Hepatocyte (in vitro differentiated cells): ENCODE measurements around the gene KIF1C. TPM values are rescaled to one million over a fixed set of nuclear protein-coding genes. Genes with fewer than 3 reads are reported as not detected.

Source experiments
- DNase-seq: peaks from one replicate; pipeline ENCODE4 v3.0.0-alpha.2; 2016; ENCODE audit warnings: low spot score
- H2AFZ ChIP-seq: fragments of 200-600 bp; sonication (generic); 2 replicates; pipeline ENCODE4 v1.6.0; 2016; ENCODE audit warnings: antibody characterized with exemption, mild to moderate bottlenecking
- H3K27ac ChIP-seq: fragments of 200-600 bp; sonication (generic); 2 replicates; pipeline ENCODE4 v1.5.1; 2016; ENCODE audit warnings: mild to moderate bottlenecking
- H3K27me3 ChIP-seq: fragments of 200-600 bp; sonication (generic); 2 replicates; pipeline ENCODE4 v1.6.1; 2016
- H3K36me3 ChIP-seq: fragments of 200-600 bp; sonication (generic); replicated peaks from 2 replicates; pipeline ENCODE4 v1.5.1; 2016; ENCODE audit warnings: low read depth; ENCODE audit not compliant: insufficient read depth
- H3K4me1 ChIP-seq: fragments of 200-600 bp; sonication (generic); 2 replicates; pipeline ENCODE4 v1.5.1; 2016; ENCODE audit warnings: mild to moderate bottlenecking, moderate library complexity; ENCODE audit not compliant: insufficient read depth
- H3K4me2 ChIP-seq: fragments of 200-600 bp; sonication (generic); 2 replicates; pipeline ENCODE4 v1.6.0; 2016
- H3K4me3 ChIP-seq: fragments of 200-600 bp; sonication (generic); 2 replicates; pipeline ENCODE4 v1.5.1; 2016; ENCODE audit warnings: mild to moderate bottlenecking
- H3K79me2 ChIP-seq: fragments of 200-600 bp; sonication (generic); 2 replicates; pipeline ENCODE4 v1.6.0; 2017; ENCODE audit warnings: mild to moderate bottlenecking
- H3K9me2 ChIP-seq: fragments of 200-600 bp; sonication (generic); replicated peaks from 2 replicates; pipeline ENCODE4 v1.6.0; 2017; ENCODE audit warnings: mild to moderate bottlenecking; ENCODE audit not compliant: insufficient read depth
- H3K9me3 ChIP-seq: fragments of 200-600 bp; sonication (generic); 2 replicates; pipeline ENCODE4 v1.5.1; 2016; ENCODE audit warnings: low read depth, mild to moderate bottlenecking
- H4K20me1 ChIP-seq: fragments of 200-600 bp; sonication (generic); 2 replicates; pipeline ENCODE4 v1.6.0; 2016; ENCODE audit warnings: mild to moderate bottlenecking; ENCODE audit not compliant: insufficient read depth, poor library complexity, severe bottlenecking
- EZH2 ChIP-seq: fragments of 200-600 bp; sonication (generic); IDR thresholded peaks from 2 replicates; pipeline ENCODE4 v1.6.1; 2016; ENCODE audit warnings: antibody characterized with exemption, mild to moderate bottlenecking, borderline replicate concordance
- EZH2phosphoT487 ChIP-seq: fragments of 200-600 bp; sonication (generic); IDR thresholded peaks from one replicate; pipeline ENCODE4 v1.6.1; 2018; ENCODE audit warnings: antibody characterized with exemption, mild to moderate bottlenecking, low read depth, moderate library complexity; ENCODE audit not compliant: unreplicated experiment, severe bottlenecking
- WGBS: methylation state at CpG from one replicate; pipeline ENCODE4 v1.1.6; 2016; ENCODE audit warnings: low lambda C conversion rate; ENCODE audit errors: missing lambda C conversion rate; 5-methylcytosine and 5-hydroxymethylcytosine counted together
- polyA plus RNA-seq: library from polyadenylated mRNA; unstranded; fragments of >200 nt; fragmentation: Nextera tagmentation; extraction: Ambion mirVana; gene quantifications from 2 replicates; pipeline ENCODE4 v1.2.1, GENCODE V29; 2016
- total RNA-seq: library from RNA; depleted of rRNA; stranded (reverse); fragments of >200 nt; gene quantifications from 2 replicates; pipeline ENCODE4 v1.2.3, GENCODE V29; 2014
- TF ChIP-seq, protein P1 (sequence below): fragments of 200-600 bp; sonication (generic); IDR thresholded peaks from 2 replicates; pipeline ENCODE4 v1.5.1; 2016; ENCODE audit warnings: antibody characterized with exemption, mild to moderate bottlenecking; ENCODE audit not compliant: poor library complexity

KIF1C gene
- 51.3 and 59.4 TPM in 2 replicates for total RNA-seq
- polyA plus RNA-seq: 65.2 and 75.9 TPM in 2 replicates

DNA sequence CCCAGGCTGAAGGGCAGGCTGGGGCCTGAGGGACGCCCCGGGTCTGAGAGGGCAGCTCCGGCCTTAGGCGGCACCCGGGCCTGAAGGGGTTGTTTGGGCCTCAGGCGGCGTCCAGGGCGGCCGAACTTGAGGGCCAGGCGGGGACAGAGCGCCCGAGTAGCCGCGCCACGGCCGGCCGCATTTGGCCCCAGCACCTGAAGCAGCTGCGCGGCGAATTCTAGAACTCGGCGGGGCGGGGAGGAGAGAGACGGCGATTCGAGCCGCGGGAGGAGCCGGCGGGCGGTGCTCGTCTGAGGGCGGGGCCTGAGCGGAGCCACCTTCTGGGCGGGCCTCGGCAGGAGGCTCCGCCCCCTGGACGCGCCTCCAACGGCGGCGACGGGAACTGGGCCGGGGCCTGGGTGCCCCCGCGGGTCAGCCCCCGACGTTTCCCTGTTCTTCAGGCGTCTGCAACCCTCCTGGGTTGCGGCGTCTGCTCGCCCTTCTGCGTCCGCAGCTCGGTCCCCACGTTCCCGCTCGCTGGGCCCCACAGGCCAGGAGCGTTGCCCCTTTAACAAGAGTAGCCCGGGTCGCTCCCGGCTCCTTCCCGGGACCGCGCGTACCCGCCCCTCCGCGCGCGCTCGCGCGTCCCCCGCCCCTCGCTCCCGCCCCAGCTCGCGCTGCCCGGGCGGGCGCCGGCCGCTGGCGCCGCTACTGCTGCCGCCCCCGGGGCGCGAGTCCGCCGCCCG, at the start of gene KIF1C, which contains the start of gene INCA1:
TSS of gene KIF1C (plus strand) at position 649 of the 725 bp plus-strand sequence. CDS start 2,297 bp downstream, outside the sequence.
TSS of gene INCA1 (minus strand) at position 221 of the 725 bp plus-strand sequence. CDS start 3,085 bp downstream, outside the sequence.
- peak within 1 kb of the TSS; percentile 87 for H3K27ac ChIP-seq
- WGBS: 0% methylated on average over 24 of the region's 93 CpGs
- H3K79me2 ChIP-seq: peaks cover 28% of the 10 kb centered on the region
- H3K4me1 ChIP-seq: peaks cover 18% of the 10 kb centered on the region
- peaks cover 12% of the 10 kb centered on the region for H4K20me1 ChIP-seq
- no peaks in the 10 kb centered on the region for H3K9me2 ChIP-seq
- peak within 1 kb of the TSS; percentile 72 for H2AFZ ChIP-seq
- no peaks in the 10 kb centered on the region for H3K27me3 ChIP-seq
- DNase-seq: peak; percentile 98
- no peaks in the 10 kb centered on the region for H3K36me3 ChIP-seq
- H3K4me2 ChIP-seq: peak within 1 kb of the TSS; percentile 94
- TF ChIP-seq EZH2phosphoT487: no peak
- TF ChIP-seq EZH2: no peak
- TF ChIP-seq, protein P1, sequence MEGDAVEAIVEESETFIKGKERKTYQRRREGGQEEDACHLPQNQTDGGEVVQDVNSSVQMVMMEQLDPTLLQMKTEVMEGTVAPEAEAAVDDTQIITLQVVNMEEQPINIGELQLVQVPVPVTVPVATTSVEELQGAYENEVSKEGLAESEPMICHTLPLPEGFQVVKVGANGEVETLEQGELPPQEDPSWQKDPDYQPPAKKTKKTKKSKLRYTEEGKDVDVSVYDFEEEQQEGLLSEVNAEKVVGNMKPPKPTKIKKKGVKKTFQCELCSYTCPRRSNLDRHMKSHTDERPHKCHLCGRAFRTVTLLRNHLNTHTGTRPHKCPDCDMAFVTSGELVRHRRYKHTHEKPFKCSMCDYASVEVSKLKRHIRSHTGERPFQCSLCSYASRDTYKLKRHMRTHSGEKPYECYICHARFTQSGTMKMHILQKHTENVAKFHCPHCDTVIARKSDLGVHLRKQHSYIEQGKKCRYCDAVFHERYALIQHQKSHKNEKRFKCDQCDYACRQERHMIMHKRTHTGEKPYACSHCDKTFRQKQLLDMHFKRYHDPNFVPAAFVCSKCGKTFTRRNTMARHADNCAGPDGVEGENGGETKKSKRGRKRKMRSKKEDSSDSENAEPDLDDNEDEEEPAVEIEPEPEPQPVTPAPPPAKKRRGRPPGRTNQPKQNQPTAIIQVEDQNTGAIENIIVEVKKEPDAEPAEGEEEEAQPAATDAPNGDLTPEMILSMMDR: no peak
- H3K9me3 ChIP-seq: no peaks in the 10 kb centered on the region
- H3K4me3 ChIP-seq: peak within 1 kb of the TSS; percentile 98

DNA sequence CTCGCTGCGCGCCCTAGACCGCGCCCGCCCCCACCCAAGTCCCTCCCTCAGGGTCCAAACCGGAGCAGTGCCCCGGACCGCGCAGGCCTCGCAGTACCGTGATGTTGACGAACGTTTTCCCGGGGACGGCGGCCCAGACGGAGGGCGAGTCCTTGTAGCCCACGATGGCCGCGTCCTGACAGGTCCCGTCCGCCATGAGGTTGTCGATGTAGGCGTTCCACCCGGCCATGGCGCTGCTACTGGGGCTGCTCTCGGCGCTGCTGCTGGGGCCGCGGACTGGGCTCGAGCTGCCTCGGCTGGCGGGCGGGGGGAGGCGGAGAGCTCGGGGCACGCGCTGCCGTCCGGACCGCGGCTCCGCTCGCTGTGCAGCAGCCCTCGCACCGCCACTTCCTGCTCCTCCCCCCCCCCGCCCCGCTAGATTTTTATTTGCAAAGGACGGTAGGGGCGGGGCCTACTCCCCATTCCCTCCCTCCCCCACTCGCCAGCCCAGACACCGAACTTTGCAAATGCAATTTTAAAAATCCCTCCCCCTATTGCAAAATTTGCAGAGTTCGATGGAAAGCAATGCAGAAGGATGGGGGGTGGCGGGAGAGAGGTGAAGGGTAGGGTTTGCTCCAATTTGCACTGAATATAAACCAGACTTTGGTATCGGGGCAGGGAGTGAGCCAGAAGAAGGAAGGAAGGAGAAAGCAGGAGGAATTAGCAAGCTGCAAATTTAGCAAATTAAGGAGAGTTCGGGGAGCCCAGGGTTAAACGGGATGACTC, 49.4 kb upstream of the KIF1C start, which contains the start of gene PFN1:
TSS of gene PFN1 (minus strand) at position 365 of the 765 bp plus-strand sequence. CDS start at position 229, 136 bp downstream.
- H3K4me3 ChIP-seq: peak within 1 kb of the TSS; percentile 91
- H3K27me3 ChIP-seq: no peaks in the 10 kb centered on the region
- H3K9me3 ChIP-seq: no peaks in the 10 kb centered on the region
- H3K4me1 ChIP-seq: peaks cover 31% of the 10 kb centered on the region
- H3K27ac ChIP-seq: peak within 1 kb of the TSS; percentile 100
- peaks cover 21% of the 10 kb centered on the region for H4K20me1 ChIP-seq
- H2AFZ ChIP-seq: peak within 1 kb of the TSS; percentile 72
- 1% methylated on average over 40 of the region's 59 CpGs for WGBS
- H3K79me2 ChIP-seq: peaks cover 47% of the 10 kb centered on the region
- H3K4me2 ChIP-seq: peak within 1 kb of the TSS; percentile 86
- DNase-seq: peak; percentile 94
- H3K36me3 ChIP-seq: no peaks in the 10 kb centered on the region
- no peak for TF ChIP-seq EZH2
- no peak for TF ChIP-seq EZH2phosphoT487
- TF ChIP-seq, protein P1: no peak
- H3K9me2 ChIP-seq: no peaks in the 10 kb centered on the region

DNA sequence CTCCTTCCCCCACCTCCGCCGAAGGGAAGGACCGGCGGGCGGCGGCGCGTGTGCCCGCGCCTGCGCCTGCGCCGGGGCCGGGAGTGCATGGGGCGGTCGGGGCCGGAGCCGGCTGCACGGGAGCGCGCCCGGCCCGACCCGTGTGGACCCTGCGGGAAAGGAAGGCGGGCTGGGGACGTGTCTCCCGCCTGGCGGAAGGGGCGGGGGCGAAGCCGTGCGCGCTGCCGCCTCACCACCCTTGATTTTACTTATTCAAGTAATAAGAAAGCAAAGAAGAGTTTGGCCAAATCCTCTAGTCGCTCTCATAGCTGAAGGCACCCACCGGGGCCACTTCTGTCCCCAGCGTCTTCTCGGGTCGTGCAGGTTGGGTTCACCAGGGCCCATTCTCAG, 48.8 kb upstream of the KIF1C start:
- peak; percentile 97 for DNase-seq
- Histone ChIP-seq H3K27me3 (no peaks in the 10 kb centered on the region), H3K79me2 (peaks cover 43% of the 10 kb centered on the region), H3K4me1 (peaks cover 31% of the 10 kb centered on the region), H2AFZ (peak overlapping the region; percentile 72), H3K9me2 (no peaks in the 10 kb centered on the region), H3K27ac (peak overlapping the region; percentile 100), H3K4me3 (peak overlapping the region; percentile 61), H3K36me3 (no peaks in the 10 kb centered on the region), H3K9me3 (no peaks in the 10 kb centered on the region), H3K4me2 (peak overlapping the region; percentile 86), H4K20me1 (peaks cover 21% of the 10 kb centered on the region)
- 0% methylated on average over 17 of the region's 40 CpGs for WGBS
- TF ChIP-seq, protein P1: no peak
- TF ChIP-seq EZH2phosphoT487 (no peak), EZH2 (no peak)
